ENCODE measurements around the gene ATXN2. TPM values are rescaled to one million over a fixed set of nuclear protein-coding genes. Genes with fewer than 3 reads are reported as not detected.
A peak's percentile ranks its signal among the peaks of the same experiment; 100 is the strongest.
"Not testable (repeated sequence)": the region's sequence is repeated elsewhere in the genome, so short reads cannot be mapped to it uniquely, and the experiment has no call there.

The ATXN2 gene
- total RNA-seq, 2 experiments from 2014 or later: 35.1 to 35.3 TPM

GRCh38 chr12:111578276-111578970 is 20.7 kb downstream of the ATXN2 start:
- ChIA-PET POLR2A (no interaction called here), CTCF (no interaction called here)
- peaks cover 10% of the 10 kb centered on the region for H3K4me1 Mint-ChIP-seq
- peaks cover 2% of the 10 kb centered on the region for H3K36me3 Mint-ChIP-seq (ENCODE audit: low read depth)
- no peaks in the 10 kb centered on the region for H3K9me3 Mint-ChIP-seq
- no peaks in the 10 kb centered on the region for H3K27me3 Mint-ChIP-seq
- H3K4me3 Mint-ChIP-seq: no peak overlapping the region
- H3K27ac Mint-ChIP-seq: no peak overlapping the region
- no peak for DNase-seq

- no peak for DNase-seq
- H3K4me3 Mint-ChIP-seq: no peak overlapping the region
- POLR2A ChIA-PET: no interaction called here
- no peaks in the 10 kb centered on the region for H3K27me3 Mint-ChIP-seq
- H3K4me1 Mint-ChIP-seq: peaks cover 12% of the 10 kb centered on the region
- H3K36me3 Mint-ChIP-seq (ENCODE audit: low read depth): no peaks in the 10 kb centered on the region
- H3K9me3 Mint-ChIP-seq: no peaks in the 10 kb centered on the region
- CTCF ChIA-PET: no interaction called here
- H3K27ac Mint-ChIP-seq: no peak overlapping the region
Observed at GRCh38 chr12:111574797-111575443, 24.2 kb downstream of the ATXN2 start.

- Mint-ChIP-seq H3K4me1 (peaks cover 15% of the 10 kb centered on the region), H3K4me3 (no peak overlapping the region), H3K9me3 (no peaks in the 10 kb centered on the region), H3K36me3 (ENCODE audit: low read depth) (no peaks in the 10 kb centered on the region), H3K27ac (no peak overlapping the region), H3K27me3 (no peaks in the 10 kb centered on the region)
- ChIA-PET CTCF (no interaction called here), POLR2A (no interaction called here)
- no peak for DNase-seq
Observed at GRCh38 chr12:111573476-111573875, 25.6 kb downstream of the ATXN2 start.

GRCh38 chr12:111570084-111570961 is 28.8 kb downstream of the ATXN2 start:
- Mint-ChIP-seq H3K27ac (no peak overlapping the region), H3K27me3 (no peaks in the 10 kb centered on the region), H3K9me3 (no peaks in the 10 kb centered on the region), H3K4me3 (no peak overlapping the region), H3K36me3 (ENCODE audit: low read depth) (peaks cover 3% of the 10 kb centered on the region), H3K4me1 (peaks cover 10% of the 10 kb centered on the region)
- no peak for DNase-seq
- CTCF ChIA-PET: interaction anchor here (0.8 kb wide), 1 partner anchor 13 kb away, joined by 6 read pairs; no protein-coding TSS in a partner anchor
- POLR2A ChIA-PET: no interaction called here

- Mint-ChIP-seq H3K4me3 (no peak overlapping the region), H3K9me3 (no peaks in the 10 kb centered on the region), H3K27ac (no peak overlapping the region), H3K4me1 (peaks cover 10% of the 10 kb centered on the region), H3K27me3 (no peaks in the 10 kb centered on the region), H3K36me3 (ENCODE audit: low read depth) (peaks cover 3% of the 10 kb centered on the region)
- CTCF ChIA-PET: no interaction called here
- POLR2A ChIA-PET: no interaction called here
- no peak for DNase-seq
Observed at GRCh38 chr12:111569363-111570083, 29.6 kb downstream of the ATXN2 start.

- H3K27ac Mint-ChIP-seq; H3K36me3 Mint-ChIP-seq (ENCODE audit: low read depth); H3K27me3 Mint-ChIP-seq; POLR2A ChIA-PET; H3K4me3 Mint-ChIP-seq; DNase-seq; H3K4me1 Mint-ChIP-seq; H3K9me3 Mint-ChIP-seq; CTCF ChIA-PET: not testable (repeated sequence)
Observed at GRCh38 chr12:111560844-111561243, 38.3 kb downstream of the ATXN2 start.

- Mint-ChIP-seq H3K27ac (no peak overlapping the region), H3K4me3 (no peak overlapping the region), H3K27me3 (no peaks in the 10 kb centered on the region), H3K4me1 (no peaks in the 10 kb centered on the region), H3K36me3 (ENCODE audit: low read depth) (peaks cover 27% of the 10 kb centered on the region), H3K9me3 (peaks cover 5% of the 10 kb centered on the region)
- no peak for DNase-seq
- POLR2A ChIA-PET: no interaction called here
- CTCF ChIA-PET: interaction anchor here (1.3 kb wide), 1 partner anchor 106 kb away, joined by 3 read pairs; no protein-coding TSS in a partner anchor
Observed at GRCh38 chr12:111558107-111558376, 41.1 kb downstream of the ATXN2 start.

GRCh38 chr12:111557271-111558106 is 41.6 kb downstream of the ATXN2 start:
- peaks cover 5% of the 10 kb centered on the region for H3K9me3 Mint-ChIP-seq
- CTCF ChIA-PET: interaction anchor here (0.9 to 1.3 kb wide), 2 partner anchors 10 to 106 kb away, joined by 3 read pairs; no protein-coding TSS in a partner anchor
- H3K27ac Mint-ChIP-seq: no peak overlapping the region
- no peak for DNase-seq
- H3K36me3 Mint-ChIP-seq (ENCODE audit: low read depth): peaks cover 27% of the 10 kb centered on the region
- H3K4me1 Mint-ChIP-seq: no peaks in the 10 kb centered on the region
- no peaks in the 10 kb centered on the region for H3K27me3 Mint-ChIP-seq
- POLR2A ChIA-PET: no interaction called here
- H3K4me3 Mint-ChIP-seq: no peak overlapping the region

- ChIA-PET CTCF (interaction anchor here (0.9 kb wide), 1 partner anchor 9 kb away, joined by 3 read pairs; no protein-coding TSS in a partner anchor), POLR2A (no interaction called here)
- Mint-ChIP-seq H3K9me3 (peaks cover 5% of the 10 kb centered on the region), H3K4me1 (no peaks in the 10 kb centered on the region), H3K27ac (no peak overlapping the region), H3K4me3 (no peak overlapping the region), H3K36me3 (ENCODE audit: low read depth) (peaks cover 32% of the 10 kb centered on the region), H3K27me3 (no peaks in the 10 kb centered on the region)
- no peak for DNase-seq
Observed at GRCh38 chr12:111556676-111557075, 42.4 kb downstream of the ATXN2 start.

GRCh38 chr12:111555313-111555712 is 43.8 kb downstream of the ATXN2 start:
- H3K4me3 Mint-ChIP-seq, H3K9me3 Mint-ChIP-seq, H3K4me1 Mint-ChIP-seq, CTCF ChIA-PET, DNase-seq, POLR2A ChIA-PET, H3K27me3 Mint-ChIP-seq, H3K27ac Mint-ChIP-seq: not testable (repeated sequence)
- peaks cover 35% of the 10 kb centered on the region for H3K36me3 Mint-ChIP-seq (ENCODE audit: low read depth)

GRCh38 chr12:111546758-111547383 is 52.2 kb downstream of the ATXN2 start:
- no peak for DNase-seq
- ChIA-PET CTCF (interaction anchor here (0.6 to 1.1 kb wide), 4 partner anchors 10 to 150 kb away, joined by 3 to 4 read pairs (median 3); no protein-coding TSS in a partner anchor), POLR2A (no interaction called here)
- Mint-ChIP-seq H3K4me3 (peak overlapping the region; percentile 17), H3K36me3 (ENCODE audit: low read depth) (peaks cover 41% of the 10 kb centered on the region), H3K9me3 (no peaks in the 10 kb centered on the region), H3K27me3 (no peaks in the 10 kb centered on the region), H3K27ac (peak overlapping the region; percentile 64), H3K4me1 (peaks cover 24% of the 10 kb centered on the region)

GRCh38 chr12:111546171-111546570 is 52.9 kb downstream of the ATXN2 start:
- H3K36me3 Mint-ChIP-seq (ENCODE audit: low read depth): peaks cover 38% of the 10 kb centered on the region
- DNase-seq: no peak
- peak overlapping the region; percentile 64 for H3K27ac Mint-ChIP-seq
- H3K27me3 Mint-ChIP-seq: no peaks in the 10 kb centered on the region
- H3K4me1 Mint-ChIP-seq: peaks cover 24% of the 10 kb centered on the region
- H3K4me3 Mint-ChIP-seq: peak overlapping the region; percentile 10
- H3K9me3 Mint-ChIP-seq: no peaks in the 10 kb centered on the region
- POLR2A ChIA-PET: no interaction called here
- CTCF ChIA-PET: interaction anchor here (0.6 kb wide), 1 partner anchor 149 kb away, joined by 3 read pairs; no protein-coding TSS in a partner anchor
